HG02588 (cell line): Measurements from ENCODE around the gene FAM177B.
"Not testable (repeated sequence)": the region's sequence is repeated elsewhere in the genome, so short reads cannot be mapped to it uniquely, and the experiment has no call there.

Experiments used
- ATAC-seq: cut with Tn5 transposase; IDR thresholded peaks from one replicate; pipeline ENCODE4 v1.9.1; 2021; ENCODE audit warnings: mild to moderate bottlenecking, moderate library complexity; ENCODE audit not compliant: unreplicated experiment

FAM177B gene

DNA sequence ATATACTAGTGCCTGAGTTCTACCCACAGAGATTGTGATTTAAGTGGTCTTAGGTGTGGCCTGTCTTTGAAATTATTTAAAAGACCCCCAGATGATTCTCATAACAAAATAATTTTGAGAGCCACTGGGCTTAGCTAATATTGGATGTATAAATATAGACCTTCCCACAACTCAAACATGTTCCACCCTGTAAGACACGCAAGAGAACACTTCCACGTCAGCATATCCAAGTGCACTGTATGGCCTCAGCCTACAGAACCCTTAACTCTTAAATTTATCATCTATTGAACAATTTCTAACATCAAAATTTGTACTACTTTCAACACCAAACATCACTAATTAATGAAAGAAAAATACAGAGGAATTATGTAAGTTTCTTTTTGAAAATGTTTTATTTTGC, 2.5 kb downstream of the FAM177B start:
- ATAC-seq, result no peak

DNA sequence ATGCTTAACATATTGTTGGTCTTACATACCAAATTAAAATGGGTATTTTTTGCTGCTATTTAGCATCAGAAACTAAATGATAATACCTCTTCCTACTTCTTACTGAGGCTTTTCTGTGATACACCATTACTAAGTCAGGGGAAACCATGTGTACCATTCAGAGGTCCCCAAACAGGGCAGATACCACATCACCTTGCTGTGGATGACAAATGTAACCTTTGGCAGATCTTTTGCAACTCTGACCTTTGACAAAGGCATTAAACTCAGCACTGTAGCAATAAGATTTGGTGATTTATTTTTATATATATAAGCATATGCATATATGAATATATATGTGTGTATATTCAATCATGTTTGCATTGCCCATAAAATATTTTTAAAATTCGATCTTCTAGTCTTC, 2.9 kb downstream of the FAM177B start:
- ATAC-seq, result no peak

DNA sequence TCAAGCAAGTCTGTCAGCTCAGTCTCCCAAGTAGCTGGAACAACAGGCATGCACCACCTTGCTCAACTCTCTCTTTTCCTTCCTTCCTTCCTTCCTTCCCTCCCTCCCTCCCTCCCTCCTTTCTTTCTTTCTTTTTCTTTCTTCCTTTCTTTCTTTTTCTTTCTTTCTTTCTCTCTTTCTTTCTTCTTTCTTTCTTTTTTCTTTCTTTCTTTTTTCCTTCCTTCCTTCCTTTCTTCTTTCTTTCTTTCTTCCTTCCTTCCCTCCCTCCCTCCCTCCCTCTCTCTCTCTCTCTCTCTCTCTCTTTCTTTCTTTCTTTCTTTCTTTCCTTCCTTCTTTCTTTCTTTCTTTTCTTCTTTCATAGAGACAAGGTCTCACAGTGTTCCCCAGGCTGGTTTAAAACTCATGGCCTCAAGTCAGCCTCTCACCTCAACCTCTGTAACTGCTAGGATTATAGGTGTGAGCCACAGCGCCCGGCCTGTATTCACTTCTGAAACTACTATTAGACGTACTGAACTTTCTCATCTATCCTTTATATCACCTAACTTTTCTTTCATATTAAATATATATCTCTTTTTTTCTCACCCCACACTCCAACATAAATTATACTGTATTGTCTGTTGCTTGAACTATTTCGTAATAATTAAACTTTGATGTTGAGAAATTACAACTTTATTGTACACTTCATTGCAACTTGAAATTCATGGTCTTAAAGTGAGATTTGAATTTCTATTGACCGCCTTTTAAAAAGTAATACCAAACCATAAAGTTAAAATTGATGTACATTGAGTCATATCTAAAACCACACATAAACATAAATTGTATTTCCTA, 4.8 kb downstream of the FAM177B start:
- ATAC-seq, result not testable (repeated sequence)

DNA sequence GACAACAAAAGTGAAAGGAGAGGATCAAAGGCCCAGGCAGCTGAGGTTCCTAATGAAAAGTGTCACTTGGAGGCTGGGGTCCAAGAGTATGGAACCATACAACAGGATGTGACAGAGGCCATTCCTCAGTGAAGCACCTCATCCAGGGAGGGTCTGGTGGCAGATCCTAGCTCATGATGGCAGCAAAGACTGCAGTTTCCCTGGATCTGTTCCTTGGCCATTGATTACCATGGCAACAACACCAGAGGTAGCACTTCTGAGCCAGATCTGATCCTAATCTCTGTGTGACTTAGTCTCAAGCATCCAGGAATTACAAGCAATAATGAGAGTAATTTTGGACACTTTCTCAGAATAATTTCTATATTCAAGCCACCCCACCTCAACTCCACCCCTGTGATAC, 12.9 kb downstream of the FAM177B start:
- ATAC-seq, result no peak

DNA sequence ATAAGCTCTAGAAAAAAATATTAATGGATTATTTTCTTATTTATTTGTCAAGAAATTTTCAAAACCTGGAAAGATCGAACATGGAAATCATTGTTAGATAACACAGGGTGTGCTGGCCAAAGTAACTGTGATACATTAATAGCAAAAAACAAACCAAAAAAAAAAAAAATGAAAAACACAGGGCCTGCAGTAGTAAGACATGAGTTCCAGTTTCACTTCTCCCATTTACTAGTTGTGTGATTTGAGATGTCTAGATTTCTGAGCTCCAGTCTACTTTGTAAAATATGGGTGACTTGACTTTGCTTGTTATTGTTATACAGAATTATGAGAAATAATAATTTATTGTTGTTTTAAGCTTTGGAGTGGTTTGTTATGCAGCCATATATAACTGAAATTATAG, 13.6 kb downstream of the FAM177B start:
- ATAC-seq, result peak; percentile 54

DNA sequence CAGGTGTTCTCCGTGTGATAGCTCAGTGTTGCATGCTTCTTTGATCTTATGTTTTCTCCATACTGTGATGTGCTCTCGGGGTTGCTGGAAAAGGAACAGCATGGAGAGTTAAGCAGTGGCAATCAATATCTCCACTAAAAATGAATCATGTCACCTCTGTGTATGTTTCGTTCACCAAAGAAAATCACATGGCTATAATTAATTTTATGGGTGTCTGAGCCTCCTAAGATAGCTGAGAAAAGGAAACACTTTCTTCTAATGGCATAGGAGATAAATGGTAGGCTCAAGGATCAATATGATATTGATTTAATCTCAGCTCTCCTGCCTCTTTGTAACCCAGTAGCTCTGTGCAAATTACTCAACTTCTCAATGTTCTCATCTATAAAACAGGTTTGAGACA, 14.3 kb downstream of the FAM177B start:
- ATAC-seq, result no peak

DNA sequence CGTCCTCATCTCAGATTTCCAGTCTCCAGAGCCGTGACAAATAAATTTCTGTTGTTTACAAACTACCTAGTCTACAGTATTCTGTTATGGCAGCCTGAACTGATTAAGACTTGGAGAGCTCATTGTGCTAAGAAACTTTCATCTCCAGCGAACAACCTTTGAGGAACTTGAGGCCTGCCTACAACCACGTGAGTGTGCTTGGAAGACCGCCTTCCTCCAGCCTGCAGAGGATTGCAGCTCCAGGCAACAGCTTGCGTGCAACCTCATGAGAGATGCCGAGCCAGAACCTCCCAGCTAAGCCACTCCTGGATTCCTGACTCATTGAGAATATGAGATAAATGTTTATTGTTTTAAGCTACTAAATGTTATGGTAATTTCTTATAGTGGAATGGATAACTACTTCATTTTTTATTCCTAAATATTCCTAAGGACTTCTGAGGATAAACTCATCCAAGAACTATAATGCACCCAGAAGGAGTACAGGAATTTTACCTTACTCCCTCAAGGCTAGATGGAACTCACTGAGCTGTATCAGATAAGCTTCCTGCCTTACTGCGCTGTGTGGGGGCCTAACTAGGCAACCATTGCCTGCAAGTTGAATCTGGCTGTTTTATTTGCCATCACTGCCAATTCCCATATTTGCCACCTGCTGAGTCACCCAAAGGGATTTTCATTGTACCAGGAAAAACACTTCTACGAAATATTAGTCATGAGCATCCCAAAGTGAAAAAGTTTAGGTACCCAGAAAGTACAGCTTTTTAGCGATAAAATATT, 17.6 kb downstream of the FAM177B start:
- ATAC-seq, result no peak

DNA sequence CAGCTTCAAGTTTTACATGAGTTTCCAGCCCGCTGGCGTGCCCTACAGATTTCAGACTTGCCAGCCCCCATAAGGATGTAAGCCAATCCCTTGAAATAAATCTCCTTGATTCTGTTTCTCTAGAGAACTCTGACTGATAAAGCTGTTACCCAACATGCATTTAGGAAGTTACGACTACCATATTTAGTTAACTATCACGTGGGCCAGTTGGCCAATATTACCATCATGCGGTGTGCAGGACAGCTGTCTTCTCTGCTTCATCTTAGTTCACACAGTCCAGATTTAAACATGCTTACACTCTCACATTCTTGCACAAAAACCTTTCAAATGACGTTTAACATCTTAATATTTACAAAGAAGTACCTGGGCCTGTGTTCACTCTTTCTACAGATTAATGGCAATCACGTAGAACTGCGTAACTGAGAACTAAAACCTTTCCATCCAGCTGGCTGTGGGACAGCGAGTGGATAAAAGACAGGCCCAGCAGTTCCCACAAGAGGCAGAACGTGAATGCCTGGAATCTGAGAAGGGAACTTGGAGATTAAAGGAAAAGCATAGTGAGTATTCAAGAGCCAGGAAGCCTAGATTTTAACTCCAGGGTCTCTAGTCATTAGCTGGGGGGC, 20.8 kb downstream of the FAM177B start:
- ATAC-seq, result no peak

DNA sequence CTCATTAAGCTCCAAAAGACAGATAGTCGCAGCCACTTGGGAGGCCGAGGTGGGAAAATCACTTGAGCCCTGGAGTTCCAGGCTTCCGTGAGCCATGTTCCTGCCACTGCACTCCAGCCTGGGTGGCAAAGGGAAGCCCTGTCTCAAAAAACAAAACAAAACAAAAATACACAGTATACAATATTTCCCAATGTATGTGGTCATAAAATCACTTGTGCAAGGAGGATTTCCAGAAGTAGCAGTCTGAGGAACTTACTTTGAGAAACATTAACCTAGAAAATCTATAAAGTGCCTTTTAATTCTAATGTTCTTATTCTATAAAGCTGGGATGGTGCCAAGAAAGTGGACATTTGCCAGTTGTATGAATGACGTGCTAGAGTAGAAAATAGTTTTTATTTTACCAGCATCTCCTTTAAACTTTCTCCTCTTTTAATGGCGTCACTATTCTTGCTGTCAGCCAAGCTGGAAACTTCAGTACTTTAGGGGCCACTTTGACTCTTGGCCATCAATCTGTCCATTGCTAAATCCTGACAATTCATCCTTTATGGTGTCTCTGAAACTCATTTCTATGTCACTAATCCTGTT, 22.5 kb downstream of the FAM177B start:
- no peak for ATAC-seq

DNA sequence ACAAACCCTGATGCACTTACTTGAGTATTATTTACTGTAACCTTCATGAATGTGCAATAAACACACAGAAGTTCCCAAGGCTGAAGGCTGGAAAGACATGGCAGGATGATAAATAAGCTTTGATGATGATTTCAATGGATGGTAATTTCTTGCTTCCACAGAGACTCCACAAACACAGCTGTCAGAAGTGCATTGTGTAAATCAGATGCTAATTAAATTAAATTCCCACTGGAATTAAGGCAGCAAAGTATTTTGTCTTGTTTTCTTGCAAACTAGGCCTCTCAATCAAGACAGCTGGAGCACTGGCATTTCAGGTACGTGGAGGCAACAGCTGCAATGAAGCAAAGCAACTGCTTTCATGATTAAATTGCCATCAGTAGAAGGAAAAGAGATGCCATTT, 24.1 kb downstream of the FAM177B start:
- no peak for ATAC-seq

DNA sequence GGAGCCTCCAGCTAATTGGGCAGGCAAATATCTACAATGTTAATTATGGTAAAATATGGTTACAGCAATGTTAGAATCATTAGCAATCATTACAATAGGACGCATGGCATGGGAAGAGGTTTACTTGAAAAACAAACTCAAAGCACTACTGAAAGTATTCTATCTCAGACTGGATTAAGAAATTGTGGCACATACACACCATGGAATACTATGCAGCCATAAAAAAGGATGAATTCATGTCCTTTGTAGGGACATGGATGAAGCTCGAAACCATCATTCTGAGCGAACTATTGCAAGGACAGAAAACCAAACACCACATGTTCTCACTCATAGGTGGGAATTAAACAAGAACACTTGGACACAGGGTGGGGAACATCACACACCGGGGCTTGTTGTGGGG, 25.2 kb downstream of the FAM177B start:
- not testable (repeated sequence) for ATAC-seq

DNA sequence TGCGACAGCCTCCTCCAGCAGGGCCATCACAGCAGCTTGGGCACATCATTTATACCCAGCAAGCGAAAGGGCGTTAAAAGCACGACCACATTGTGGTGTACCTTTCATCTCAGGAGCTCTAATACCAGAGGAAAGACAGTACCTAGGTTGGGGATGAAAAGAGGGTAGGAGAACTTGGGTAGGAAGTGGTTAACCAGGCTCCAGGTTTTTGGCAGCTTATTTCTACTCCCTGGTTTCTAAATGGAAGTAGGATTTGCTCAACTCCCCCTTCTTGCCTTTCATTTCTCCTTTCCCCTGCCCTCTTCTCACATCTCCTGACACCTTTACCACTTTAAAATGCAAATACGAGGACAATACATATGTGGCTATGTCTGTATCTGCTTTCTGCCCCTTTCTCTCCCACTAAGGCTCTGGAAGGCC, 30.2 kb downstream of the FAM177B start:
- no peak for ATAC-seq

DNA sequence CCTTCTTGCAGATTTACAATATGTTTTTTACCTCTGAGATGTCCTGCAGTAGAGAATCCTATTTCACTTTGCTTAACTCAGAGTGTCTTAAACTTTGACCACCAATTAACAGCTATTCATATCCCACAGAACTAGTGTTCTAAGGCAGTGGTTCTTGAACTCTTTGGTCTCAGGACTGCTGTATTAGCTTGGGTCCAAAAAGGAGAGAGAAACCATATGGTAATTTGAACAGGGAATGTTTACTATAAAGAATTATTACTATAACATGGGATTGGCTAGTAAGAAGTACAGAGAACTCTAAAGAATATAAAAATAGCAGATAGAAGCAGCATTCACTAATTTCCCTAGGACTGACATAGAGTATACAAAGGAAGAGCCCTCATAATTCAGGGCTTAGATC, 31.6 kb downstream of the FAM177B start:
- ATAC-seq, result no peak

DNA sequence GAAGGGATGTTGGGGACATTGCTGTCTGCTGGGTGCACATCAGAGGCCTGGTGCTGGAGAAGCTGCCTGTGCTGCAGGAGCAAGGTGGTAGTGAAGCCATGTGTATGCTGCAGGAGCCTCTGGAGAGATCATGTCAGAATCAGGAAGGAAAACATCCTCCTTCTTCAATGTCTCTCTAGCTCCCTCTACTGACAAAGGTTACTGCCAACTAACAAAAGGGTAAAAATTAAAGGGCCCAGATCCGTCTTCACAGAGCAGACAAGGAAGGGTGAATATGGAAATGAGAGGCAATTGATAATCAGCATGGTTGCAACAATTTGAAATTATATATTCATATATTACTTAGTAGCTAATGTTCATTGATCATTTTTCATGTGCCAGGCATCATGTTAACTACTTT, 32.2 kb downstream of the FAM177B start:
- no peak for ATAC-seq

DNA sequence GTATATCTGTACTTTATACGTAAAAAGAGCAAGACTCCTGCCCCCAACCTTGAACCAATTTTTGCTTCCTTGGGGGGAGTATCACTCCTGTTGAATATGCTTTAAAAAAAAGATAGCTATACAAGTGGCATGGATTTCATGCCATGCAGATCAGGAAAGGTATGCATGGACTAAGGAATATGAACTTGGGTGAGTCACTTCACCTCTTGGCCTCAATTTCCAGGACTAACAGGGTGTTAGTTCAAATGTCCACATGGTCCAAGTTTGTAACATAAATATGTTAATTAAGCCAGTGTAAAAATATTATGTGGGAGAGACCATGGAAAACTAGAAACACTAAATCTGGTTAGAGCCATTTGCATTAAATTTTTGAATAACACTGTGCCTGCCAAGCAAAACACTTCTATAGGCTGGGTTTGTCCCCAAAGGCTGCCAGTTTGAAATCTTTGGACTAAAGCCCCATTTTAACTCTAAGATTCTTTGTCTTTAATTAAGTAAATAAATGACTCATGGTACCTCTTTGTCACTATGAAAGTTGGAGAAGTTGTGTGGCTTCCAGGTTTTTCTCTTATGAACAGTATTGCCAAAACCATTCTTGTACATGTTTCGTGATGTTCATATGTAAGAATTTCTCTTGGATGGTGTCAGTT, 33.1 kb downstream of the FAM177B start:
- no peak for ATAC-seq

DNA sequence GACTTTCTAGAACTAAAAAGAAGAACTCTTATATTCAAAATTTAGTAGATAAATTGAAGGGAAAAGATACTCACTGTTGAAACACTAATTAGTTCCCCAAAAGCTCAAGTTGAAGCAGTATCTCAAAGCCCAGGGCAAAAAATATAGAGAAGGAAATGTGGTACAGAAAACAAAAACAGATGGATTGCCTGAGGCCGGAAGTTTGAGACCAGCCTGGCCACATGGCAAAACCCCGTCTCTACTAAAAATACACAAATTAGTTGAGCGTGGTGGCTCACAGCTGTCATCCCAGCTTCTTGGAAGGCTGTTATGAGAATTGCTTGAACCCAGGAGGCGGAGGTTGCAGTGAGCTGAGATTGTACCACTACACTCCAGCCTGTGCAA, 36.0 kb downstream of the FAM177B start:
- peak; percentile 75 for ATAC-seq

DNA sequence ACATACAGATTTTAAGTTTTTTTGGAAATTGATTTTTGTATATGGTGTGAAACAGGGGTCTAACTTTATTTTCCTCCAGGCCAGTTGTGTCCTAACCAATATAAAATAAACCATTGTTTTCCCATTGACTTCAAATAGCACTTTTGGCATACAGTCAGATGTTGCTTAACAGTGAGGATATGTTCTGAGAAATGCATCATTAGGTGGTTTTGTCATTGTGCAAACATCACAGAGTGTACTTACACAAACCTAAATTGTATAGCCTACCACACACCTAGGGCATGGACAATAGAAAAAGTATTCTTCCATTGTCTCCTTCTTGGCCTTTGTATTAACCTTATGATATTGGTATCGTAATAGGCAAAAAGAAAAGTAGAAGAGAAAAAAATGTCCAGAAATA, 40.5 kb downstream of the FAM177B start:
- no peak for ATAC-seq

DNA sequence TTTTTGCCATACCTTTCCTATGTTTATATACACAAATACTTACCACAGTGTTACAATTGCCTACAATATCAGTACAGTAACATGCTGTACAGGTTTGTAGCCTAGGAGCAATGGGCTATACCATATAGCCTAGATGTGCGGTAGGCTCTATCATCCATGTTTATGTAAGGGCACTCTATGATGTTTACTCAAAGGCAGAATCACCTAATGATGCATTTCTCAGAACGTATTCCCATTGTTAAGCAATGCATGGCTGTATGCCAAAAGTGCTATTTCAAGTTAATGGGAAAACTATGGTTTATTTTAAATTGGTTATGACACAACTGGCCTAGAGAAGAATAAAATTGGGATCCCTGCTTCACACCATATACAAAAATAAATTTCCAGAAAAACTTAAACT, 41.0 kb downstream of the FAM177B start:
- ATAC-seq, result no peak

DNA sequence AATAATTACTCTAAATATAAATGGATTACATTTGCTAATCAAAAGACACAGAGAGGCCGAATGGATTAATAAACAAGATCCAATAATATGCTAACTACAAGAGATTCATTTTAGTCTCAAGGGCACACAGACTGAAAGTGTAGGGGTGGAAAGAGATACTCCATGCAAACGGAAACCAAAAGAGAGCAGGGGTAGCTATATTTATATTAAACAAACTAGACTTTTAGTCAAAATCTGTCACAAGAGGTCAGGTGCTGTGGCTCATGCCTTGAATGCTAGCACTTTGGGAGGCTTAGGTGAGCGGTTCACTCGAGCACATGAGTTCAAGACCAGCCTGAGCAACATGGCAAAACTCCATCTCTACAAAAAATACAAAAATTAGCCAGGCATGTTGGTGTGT, 44.2 kb downstream of the FAM177B start:
- ATAC-seq, result no peak

DNA sequence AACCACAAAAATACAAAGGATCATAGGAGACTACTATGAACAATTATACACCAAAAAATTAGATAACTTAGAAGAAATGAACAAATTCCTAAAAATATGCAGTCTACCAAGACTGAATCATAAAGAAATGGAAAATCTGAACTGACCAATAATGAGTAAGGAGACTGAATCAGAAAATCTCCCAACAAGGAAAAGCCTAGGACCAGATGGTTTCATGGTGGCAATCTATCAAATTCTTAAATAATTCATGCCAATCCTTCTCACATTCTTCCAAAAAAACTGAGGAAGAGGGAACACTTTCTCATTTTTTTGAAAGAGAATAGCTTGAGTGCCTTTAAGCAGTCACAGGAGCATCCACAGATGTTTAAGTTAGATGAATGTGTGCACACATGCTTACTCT, 46.0 kb downstream of the FAM177B start:
- no peak for ATAC-seq

DNA sequence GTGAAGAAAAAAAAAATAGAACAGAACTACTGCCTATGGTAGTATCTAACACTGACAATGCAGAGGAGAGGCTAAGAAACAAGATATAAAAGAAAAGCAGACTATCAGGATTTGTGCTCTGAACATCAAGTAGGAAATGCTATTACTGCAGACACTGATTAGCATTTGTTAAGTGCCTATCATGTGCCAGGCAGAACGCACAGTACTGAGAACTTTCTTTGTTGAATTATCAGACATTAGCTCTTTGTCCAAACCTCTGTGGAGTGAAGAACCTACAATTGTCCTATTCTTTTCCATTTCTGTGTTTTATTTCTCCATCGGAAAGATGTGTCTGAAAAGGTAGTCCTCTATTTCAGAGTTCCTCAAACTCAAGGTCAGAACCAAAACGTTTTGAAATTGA, 47.4 kb downstream of the FAM177B start:
- no peak for ATAC-seq
